Activated T-helper 1 cell treated with Interleukin-2 at 50 U/mL for 16 hours (primary cell): ENCODE results near the gene GABBR2.
"Not testable (repeated sequence)": the region's sequence is repeated elsewhere in the genome, so short reads cannot be mapped to it uniquely, and the experiment has no call there.

Source experiments
- DNase-seq: peaks from one replicate; pipeline ENCODE4 v3.0.0-alpha.2; 2020; ENCODE audit warnings: low read depth

Gene GABBR2

GRCh38 chr9:98515506-98516204 is 193.1 kb downstream of the GABBR2 start:
- DNase-seq = no peak

GRCh38 chr9:98514841-98515240 is 193.9 kb downstream of the GABBR2 start:
- no peak for DNase-seq

- not testable (repeated sequence) for DNase-seq
Observed at GRCh38 chr9:98508217-98508919, 200.4 kb downstream of the GABBR2 start.

- no peak for DNase-seq
Observed at GRCh38 chr9:98506422-98507054, 202.2 kb downstream of the GABBR2 start.

GRCh38 chr9:98504298-98505282 is 204.1 kb downstream of the GABBR2 start:
- no peak for DNase-seq

- DNase-seq = no peak
Observed at GRCh38 chr9:98503867-98504266, 204.9 kb downstream of the GABBR2 start.

- DNase-seq = no peak
Observed at GRCh38 chr9:98502976-98503325, 205.8 kb downstream of the GABBR2 start.

GRCh38 chr9:98502311-98502975 is 206.3 kb downstream of the GABBR2 start:
- DNase-seq = no peak

GRCh38 chr9:98501819-98502218 is 206.9 kb downstream of the GABBR2 start:
- DNase-seq = no peak

GRCh38 chr9:98501259-98501658 is 207.5 kb downstream of the GABBR2 start:
- DNase-seq = not testable (repeated sequence)

- DNase-seq = no peak
Observed at GRCh38 chr9:98500337-98500919, 208.3 kb downstream of the GABBR2 start.

- no peak for DNase-seq
Observed at GRCh38 chr9:98495530-98495929, 213.2 kb downstream of the GABBR2 start.

GRCh38 chr9:98494852-98495251 is 213.9 kb downstream of the GABBR2 start:
- DNase-seq = no peak

GRCh38 chr9:98491828-98492227 is 216.9 kb downstream of the GABBR2 start:
- DNase-seq = no peak

GRCh38 chr9:98491231-98491651 is 217.5 kb downstream of the GABBR2 start:
- DNase-seq = no peak

GRCh38 chr9:98488571-98489312 is 220.0 kb downstream of the GABBR2 start:
- no peak for DNase-seq

- no peak for DNase-seq
Observed at GRCh38 chr9:98485706-98486105, 223.0 kb downstream of the GABBR2 start.

- no peak for DNase-seq
Observed at GRCh38 chr9:98484162-98484561, 224.6 kb downstream of the GABBR2 start.

GRCh38 chr9:98482226-98482625 is 226.5 kb downstream of the GABBR2 start:
- no peak for DNase-seq

GRCh38 chr9:98481676-98482075 is 227.1 kb downstream of the GABBR2 start:
- no peak for DNase-seq
